BJ (cell line): ENCODE results near the gene TMTC3. TPM values are rescaled to one million over a fixed set of nuclear protein-coding genes. Genes with fewer than 3 reads are reported as not detected.

Experiments
- CTCF ChIA-PET: fragments of 350-600 bp; formaldehyde crosslinking; extraction: SDS; loops from one replicate; lab custom pipeline; 2021; ENCODE audit warnings: antibody characterized with exemption, inconsistent platforms; lab: Yijun Ruan, JAX
- POLR2A ChIA-PET: fragments of 300-600 bp; sonication (Branson Sonifier 250); formaldehyde crosslinking; extraction: SDS; loops from one replicate; lab custom pipeline; 2021; ENCODE audit warnings: antibody characterized with exemption; lab: Charles Lee
- DNase-seq: peaks from one replicate; pipeline ENCODE4 v3.0.0-alpha.2; 2011; ENCODE audit warnings: low read depth
- H3K27me3 ChIP-seq: 2 replicates; pipeline ENCODE4 v1.6.0; 2011; ENCODE audit warnings: low read length; ENCODE audit not compliant: control insufficient read depth, insufficient read depth
- H3K36me3 ChIP-seq: 2 replicates; pipeline ENCODE4 v1.5.1; 2011; ENCODE audit warnings: low read length; ENCODE audit not compliant: control insufficient read depth, insufficient read depth
- H3K4me3 ChIP-seq: 2 replicates; pipeline ENCODE4 v1.5.1; 2011; ENCODE audit warnings: low read depth, mild to moderate bottlenecking, control low read depth, low read length
- CTCF ChIP-seq: IDR thresholded peaks from 2 replicates; pipeline ENCODE4 v1.5.1; 2011; ENCODE audit warnings: low read depth, mild to moderate bottlenecking, control low read depth, inconsistent platforms, low read length, moderate library complexity; ENCODE audit not compliant: insufficient read depth
- polyA plus RNA-seq: library from polyadenylated mRNA; depleted of rRNA; stranded (reverse); fragments of >200 nt; gene quantifications from 2 replicates; pipeline ENCODE4 v1.2.3, GENCODE V29; 2011

The TMTC3 gene
- polyA plus RNA-seq, 1 experiment, result 10.5 TPM

DNA sequence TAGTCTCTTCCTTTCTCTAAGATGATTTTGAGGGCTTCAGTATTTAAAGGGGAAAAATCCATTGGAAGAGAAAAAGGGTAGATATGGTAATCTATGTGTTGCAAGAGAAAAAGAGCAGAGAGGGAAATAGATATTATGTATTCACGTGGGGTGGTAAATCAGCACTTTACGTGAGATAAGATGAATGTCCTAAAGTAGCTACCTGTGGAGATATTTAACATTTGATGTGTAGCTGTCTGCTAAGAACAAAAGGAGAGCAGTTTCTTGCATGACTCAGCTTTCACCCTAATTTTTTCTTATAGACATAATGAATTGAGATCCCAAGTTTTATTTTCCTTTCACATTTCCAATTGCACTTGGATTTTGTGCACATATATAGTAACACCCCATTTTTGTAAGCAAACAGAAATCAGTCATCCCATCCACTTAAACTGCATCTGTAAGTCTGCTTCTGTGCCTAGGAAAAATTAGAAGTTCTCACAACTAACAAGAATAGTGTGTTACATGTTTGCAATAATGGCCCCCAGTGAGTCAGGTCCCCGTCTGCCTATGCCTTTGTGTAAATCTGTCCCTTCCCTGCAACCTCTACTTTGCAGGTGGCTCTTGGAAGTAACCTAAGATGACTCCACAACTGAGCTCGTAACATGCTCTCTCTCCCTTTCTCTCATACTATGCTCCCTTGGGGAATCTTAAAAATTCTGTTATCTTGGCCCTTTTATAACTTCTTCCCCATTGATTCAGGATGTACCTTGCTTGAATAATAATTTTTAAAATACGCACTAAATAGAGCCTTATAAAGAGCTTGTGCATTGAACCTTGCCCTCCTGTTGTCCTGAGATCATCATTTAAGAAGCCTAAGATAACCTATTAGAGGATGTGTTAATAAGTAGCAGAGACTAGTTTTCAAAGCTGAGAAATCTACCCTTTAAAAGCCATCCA is 3.7 kb downstream of the TMTC3 start:
- Histone ChIP-seq H3K4me3 (no peak overlapping the region), H3K36me3 (no peaks in the 10 kb centered on the region), H3K27me3 (no peaks in the 10 kb centered on the region)
- TF ChIP-seq CTCF, result no peak
- CTCF ChIA-PET, result interaction anchor here (0.9 to 1.2 kb wide), 4 partner anchors 17 to 874 kb away, joined by 3 to 4 read pairs (median 4); no protein-coding TSS in a partner anchor
- no peak for DNase-seq
- POLR2A ChIA-PET, result interaction anchor here (0.7 kb wide), 1 partner anchor 406 kb away, joined by 3 read pairs; no protein-coding TSS in a partner anchor

GRCh38 chr12:88150063-88150462 is 8.0 kb downstream of the TMTC3 start:
- Histone ChIP-seq H3K4me3 (no peak overlapping the region), H3K36me3 (no peaks in the 10 kb centered on the region), H3K27me3 (no peaks in the 10 kb centered on the region)
- DNase-seq, result no peak
- CTCF ChIA-PET, result no interaction called here
- TF ChIP-seq CTCF, result no peak
- POLR2A ChIA-PET, result no interaction called here

DNA sequence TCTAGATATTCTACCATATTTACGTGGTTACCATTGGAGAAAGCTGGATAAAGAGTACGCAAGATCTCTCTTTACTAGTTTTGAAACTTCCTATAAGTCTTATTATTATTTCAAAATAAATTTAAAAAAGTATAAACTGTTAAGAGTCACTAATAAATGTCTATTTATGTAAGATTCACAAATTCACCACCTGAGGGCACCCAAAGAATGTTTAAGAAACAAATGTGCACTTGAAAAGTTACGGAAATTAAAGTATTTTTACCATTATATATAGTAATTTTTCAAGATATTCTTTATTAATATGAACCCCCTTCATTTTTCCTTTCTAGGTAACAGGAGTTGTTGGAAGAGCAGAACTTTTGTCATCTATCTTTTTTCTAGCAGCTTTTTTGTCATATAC is 11.9 kb downstream of the TMTC3 start:
- ChIA-PET POLR2A (no interaction called here), CTCF (interaction anchor here (1.1 to 2.8 kb wide), 6 partner anchors 90 to 843 kb away, joined by 3 to 15 read pairs (median 4); partner anchors contain the start of gene KITLG)
- TF ChIP-seq CTCF, result peak; percentile 25; the same call in 1 of the 2 replicates
- Histone ChIP-seq H3K36me3 (no peaks in the 10 kb centered on the region), H3K4me3 (no peak overlapping the region), H3K27me3 (no peaks in the 10 kb centered on the region)
- DNase-seq, result no peak

- Histone ChIP-seq H3K27me3 (no peaks in the 10 kb centered on the region), H3K4me3 (no peak overlapping the region), H3K36me3 (no peaks in the 10 kb centered on the region; the same call in 1 of the 2 replicates)
- CTCF ChIA-PET, result interaction anchor here (2.8 kb wide), 1 partner anchor 838 kb away, joined by 15 read pairs; no protein-coding TSS in a partner anchor
- TF ChIP-seq CTCF, result no peak
- no peak for DNase-seq
- POLR2A ChIA-PET, result interaction anchor here (0.5 kb wide), 1 partner anchor 169 kb away, joined by 4 read pairs; no protein-coding TSS in a partner anchor
Measured at GRCh38 chr12:88156075-88156654, 14.1 kb downstream of the TMTC3 start.

DNA sequence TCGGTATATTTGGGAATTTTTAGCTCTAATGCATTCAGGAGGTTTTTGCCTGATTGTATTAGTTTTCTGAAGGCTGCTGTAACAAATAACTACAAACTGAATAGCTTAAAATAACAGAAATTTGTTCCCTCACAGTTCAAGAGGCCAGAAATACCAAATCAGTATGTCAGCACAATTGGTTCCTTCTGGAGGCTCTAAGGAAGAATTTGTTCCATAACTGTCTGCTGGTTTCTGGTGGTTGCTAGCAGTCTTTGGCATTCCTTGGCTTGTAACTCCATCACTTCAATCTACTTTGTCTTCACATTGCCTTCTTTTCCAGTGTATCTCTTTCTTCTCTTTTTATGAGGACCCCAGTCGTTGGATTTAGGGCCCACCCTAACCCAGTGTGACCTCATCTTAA is 21.3 kb downstream of the TMTC3 start:
- DNase-seq, result no peak
- H3K27me3 ChIP-seq, result no peaks in the 10 kb centered on the region
- H3K36me3 ChIP-seq, result peaks cover 5% of the 10 kb centered on the region
- H3K4me3 ChIP-seq, result no peak overlapping the region
- ChIA-PET POLR2A (no interaction called here), CTCF (interaction anchor here (1.1 kb wide), 1 partner anchor 18 kb away, joined by 3 read pairs; no protein-coding TSS in a partner anchor)
- no peak for TF ChIP-seq CTCF
